ENCODE results near the gene TTC24.

The TTC24 gene

DNA sequence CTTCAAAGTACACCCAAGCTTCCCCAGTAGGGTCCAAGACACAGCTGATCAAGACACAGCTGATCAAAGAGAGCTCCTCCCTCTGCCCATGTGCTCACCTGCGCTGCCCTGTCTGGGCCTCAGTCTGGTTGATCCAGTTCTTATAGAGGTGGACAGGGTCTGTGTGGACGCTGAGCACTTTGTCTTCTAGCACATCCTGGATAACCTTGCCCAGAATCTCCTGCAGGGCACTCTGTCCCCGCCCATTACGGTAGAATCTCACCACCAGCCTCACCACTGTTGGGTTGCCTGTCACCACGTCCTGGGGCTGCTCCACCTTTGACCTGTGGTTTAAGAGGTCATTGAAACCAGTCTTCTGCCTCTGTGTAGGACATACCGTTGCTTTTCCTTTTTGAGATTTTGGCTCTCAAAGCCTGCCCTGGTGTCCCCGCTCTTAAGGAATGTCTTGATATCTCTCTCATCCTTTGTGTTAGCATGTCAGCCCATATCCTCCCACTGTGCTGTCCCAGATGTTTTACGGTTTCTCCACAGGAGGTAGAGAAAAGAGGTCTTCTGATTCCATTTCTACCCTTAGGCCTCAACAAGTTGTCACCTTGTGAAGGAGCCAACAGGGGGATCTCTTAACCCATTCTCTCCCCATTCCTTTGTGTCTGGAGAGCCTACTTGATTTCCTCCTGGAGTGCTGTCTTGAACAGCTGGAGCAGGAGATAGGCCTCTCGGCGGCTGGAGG lies 40.6 kb upstream of the TTC24 start:
- TF ChIP-seq, protein P1, sequence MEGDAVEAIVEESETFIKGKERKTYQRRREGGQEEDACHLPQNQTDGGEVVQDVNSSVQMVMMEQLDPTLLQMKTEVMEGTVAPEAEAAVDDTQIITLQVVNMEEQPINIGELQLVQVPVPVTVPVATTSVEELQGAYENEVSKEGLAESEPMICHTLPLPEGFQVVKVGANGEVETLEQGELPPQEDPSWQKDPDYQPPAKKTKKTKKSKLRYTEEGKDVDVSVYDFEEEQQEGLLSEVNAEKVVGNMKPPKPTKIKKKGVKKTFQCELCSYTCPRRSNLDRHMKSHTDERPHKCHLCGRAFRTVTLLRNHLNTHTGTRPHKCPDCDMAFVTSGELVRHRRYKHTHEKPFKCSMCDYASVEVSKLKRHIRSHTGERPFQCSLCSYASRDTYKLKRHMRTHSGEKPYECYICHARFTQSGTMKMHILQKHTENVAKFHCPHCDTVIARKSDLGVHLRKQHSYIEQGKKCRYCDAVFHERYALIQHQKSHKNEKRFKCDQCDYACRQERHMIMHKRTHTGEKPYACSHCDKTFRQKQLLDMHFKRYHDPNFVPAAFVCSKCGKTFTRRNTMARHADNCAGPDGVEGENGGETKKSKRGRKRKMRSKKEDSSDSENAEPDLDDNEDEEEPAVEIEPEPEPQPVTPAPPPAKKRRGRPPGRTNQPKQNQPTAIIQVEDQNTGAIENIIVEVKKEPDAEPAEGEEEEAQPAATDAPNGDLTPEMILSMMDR (IDR thresholded peaks at IDR 0.05), result no peak
- Histone ChIP-seq H3K27ac (no peak overlapping the region), H3K4me3 (no peak overlapping the region)
- DNase-seq (ENCODE audit: low spot score), result no peak

DNA sequence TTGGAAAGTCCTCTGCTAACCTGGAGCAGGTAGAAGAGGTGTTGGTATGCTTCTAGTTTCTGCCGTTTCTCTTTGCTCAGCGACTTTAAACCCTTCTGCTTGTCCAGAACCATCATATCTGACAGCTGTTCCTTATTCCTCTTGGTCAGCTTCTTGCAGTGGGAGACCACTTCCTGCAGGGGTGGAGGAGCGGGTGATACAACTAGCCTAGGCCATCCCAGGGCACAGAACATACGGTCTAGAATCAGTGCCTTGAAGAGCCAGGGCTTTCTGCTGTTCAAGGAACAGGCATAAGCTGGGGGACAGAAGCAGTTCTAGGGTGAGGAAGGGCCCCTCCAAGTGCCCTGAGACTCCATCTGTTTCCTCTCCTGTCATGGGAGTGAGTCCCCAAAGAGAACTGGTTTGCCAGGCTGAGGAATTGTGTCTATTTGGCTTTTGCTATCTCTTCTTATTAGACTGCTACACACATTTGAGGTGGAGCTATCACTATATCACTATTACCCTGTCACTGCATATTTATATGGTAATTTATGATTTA lies 39.6 kb upstream of the TTC24 start:
- TF ChIP-seq, protein P1 (IDR thresholded peaks at IDR 0.05), result no peak
- Histone ChIP-seq H3K4me3 (no peak overlapping the region), H3K27ac (no peak overlapping the region)
- no peak for DNase-seq (ENCODE audit: low spot score)

DNA sequence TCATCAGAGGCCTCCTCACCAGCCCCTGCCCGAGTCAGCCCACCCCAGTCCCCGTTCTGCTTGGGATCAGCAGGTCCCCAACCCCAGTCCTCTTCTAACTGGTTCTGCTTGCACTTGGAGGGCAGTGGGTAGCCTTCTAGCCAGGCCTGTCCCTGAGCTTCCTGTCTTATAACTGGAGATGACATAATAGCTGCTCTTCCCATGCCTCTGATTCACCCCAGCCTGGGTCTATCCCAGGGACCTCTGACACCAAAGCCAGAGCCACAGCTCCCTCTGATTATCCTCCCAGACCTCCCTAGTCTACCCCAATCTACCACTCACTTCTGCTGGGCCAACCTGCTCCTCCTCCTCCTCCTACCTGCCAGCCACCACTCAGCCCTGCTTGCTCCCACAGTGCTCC lies 38.6 kb upstream of the TTC24 start:
- H3K27ac ChIP-seq, result peak overlapping the region in 1 of 2 donors; percentile 20
- no peak overlapping the region for H3K4me3 ChIP-seq
- no peak for DNase-seq (ENCODE audit: low spot score)
- TF ChIP-seq, protein P1 (IDR thresholded peaks at IDR 0.05), result no peak

DNA sequence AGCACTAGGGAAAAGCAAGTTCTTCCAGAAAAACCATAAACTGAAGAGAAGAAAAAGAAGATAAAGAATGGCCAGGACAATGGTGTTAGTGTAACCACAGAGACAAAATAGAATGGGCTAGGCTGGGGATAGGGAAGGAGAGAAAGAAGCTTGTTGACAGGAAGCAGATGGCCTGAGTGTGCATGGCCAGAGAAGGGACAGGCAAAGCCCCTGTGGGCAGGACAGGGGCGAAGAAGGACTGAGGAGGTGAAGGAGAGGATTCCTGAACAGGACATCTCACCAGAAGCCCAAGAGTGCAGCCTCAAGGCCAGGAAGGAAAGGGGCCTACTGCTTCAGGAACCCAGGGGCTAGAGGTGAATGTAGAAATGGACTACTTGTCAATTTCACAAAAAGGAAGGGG lies 36.5 kb upstream of the TTC24 start:
- Histone ChIP-seq H3K27ac (no peak overlapping the region), H3K4me3 (no peak overlapping the region)
- no peak for DNase-seq (ENCODE audit: low spot score)
- TF ChIP-seq, protein P1 (IDR thresholded peaks at IDR 0.05), result no peak

DNA sequence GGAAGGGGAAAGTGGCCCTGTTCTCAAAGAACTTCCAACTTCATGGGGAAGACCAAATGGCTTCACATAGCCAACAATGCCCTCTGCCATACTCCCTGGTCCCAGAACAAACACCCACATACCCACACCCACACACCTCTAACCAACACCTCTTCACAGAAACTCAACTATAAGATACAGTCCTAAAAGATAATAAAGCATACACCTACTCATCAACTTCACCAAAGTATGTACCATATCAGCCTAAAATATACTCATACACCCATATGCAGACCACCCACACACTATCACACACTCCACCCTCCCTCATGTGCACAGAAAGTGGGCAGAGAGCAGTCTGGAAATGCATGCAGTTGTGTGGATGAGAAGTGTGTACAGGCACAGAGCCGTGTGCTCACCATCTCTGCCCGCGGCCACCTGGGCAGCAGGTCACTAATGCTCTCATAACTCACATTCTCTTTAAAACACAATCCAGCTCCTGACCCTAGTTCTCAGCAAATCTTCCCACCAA lies 34.9 kb upstream of the TTC24 start:
- Histone ChIP-seq H3K27ac (no peak overlapping the region), H3K4me3 (no peak overlapping the region)
- TF ChIP-seq, protein P1 (IDR thresholded peaks at IDR 0.05), result no peak
- no peak for DNase-seq (ENCODE audit: low spot score)

DNA sequence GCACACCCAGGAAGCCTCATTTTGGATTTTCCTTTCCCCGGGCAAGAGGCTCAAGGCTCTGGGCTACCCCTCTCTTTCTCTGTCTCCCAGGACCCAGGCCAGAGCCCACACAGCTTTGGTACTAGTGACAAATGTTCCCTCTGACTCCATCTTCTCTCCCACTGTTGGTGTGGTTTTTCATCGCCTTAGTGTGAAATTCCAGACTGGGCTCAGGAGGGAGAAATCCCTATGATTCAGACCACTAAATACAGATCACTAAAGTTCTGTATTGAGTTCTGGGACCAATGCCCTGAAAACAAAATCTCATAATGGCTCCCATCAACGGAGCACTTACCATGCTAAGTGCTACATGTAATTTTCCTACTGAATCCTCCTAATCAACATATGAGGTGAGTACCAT lies 33.3 kb upstream of the TTC24 start:
- DNase-seq (ENCODE audit: low spot score), result no peak
- TF ChIP-seq, protein P1 (IDR thresholded peaks at IDR 0.05), result no peak
- no peak overlapping the region for H3K27ac ChIP-seq
- no peak overlapping the region for H3K4me3 ChIP-seq

DNA sequence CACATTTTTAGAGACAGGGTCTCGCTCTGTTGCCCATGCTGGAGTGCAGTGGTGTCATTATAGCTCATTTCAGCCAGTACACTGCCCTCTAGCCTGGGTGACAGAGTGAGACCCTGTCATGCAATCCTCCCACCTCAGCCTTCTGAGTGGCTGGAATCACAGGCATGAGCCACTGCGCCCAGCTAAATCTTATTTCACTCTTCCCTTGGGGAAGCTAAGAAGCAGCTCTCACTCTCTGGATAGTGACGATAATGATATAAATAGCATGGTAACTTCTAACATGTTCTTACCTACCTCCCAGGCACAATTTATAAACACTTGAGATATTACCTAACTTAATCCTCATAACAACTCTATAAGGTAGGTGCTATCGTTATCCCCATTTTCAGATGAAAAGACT lies 32.1 kb upstream of the TTC24 start:
- H3K27ac ChIP-seq, result no peak overlapping the region
- DNase-seq (ENCODE audit: low spot score), result no peak
- no peak overlapping the region for H3K4me3 ChIP-seq
- TF ChIP-seq, protein P1 (IDR thresholded peaks at IDR 0.05), result no peak

Data from coronary artery (tissue), 2 donors.